Fibroblast of skin of right quadriceps (primary cell): ENCODE measurements around the gene DUSP22.
"Not testable (repeated sequence)": the region's sequence is repeated elsewhere in the genome, so short reads cannot be mapped to it uniquely, and the experiment has no call there.

Experiments used
- DNase-seq: peaks from one replicate; pipeline ENCODE4 v3.0.0-alpha.2; 2013

DUSP22 gene

DNA sequence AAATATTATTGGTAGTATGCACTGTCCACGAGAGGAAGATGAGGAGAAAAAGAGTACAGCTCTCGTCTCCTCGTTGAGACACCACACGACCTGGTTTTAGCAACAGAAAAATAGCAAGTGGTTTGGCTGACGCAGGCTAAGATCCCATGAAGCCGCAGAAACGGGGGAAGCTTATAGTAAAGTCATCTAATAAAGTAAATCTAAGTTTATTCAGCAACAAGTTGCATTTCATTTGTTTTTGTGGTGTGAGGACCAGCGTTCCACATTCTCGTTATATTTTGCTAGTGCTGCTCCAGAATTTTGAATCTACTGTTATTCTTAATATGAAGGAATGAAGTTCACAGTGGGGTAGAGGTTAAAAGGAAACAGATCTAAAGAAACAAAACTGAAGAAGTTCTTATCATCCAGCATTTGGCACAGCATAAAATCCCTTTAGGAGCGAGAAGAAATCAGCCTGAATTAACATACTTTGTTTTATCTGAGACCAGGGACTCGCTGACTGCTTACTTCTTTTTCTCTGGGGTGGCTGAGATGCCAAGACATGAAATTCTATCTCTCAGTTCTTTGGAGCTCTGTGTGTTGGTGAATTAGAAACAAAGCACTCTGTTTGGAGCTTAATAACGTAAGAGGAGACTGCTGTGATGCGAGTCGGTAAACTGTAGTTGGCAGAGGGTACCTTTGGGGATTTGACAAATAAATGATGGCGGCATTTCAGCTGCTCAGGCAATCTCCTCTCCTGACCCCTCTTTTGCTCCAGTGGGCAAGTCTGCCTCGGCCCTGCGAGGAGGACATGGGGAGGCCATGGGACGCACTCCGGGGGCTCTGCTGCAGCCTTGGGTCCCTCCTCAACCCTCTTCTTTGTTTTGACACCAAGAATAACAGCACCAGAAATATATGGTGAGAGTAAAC lies 74.4 kb downstream of the DUSP22 start:
- no peak for DNase-seq

DNA sequence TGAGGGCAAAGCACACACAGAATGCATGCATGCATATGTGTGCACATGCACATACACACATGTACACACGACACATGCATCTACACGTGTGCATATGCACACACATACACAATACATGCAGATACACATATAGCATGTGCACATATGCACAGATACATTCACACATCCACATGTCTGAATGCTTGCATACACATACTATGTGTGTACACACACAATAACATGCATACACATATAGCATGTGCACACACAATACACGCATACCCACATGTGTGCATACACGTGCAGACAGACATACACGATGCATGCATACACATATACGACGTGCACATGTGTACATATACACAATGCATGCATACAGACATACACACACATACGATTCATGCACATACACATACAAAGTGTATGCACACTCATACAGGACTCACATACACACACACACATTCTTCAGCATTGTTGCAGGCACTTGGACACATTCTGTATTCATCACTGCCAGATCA lies 75.1 kb downstream of the DUSP22 start:
- DNase-seq = no peak

DNA sequence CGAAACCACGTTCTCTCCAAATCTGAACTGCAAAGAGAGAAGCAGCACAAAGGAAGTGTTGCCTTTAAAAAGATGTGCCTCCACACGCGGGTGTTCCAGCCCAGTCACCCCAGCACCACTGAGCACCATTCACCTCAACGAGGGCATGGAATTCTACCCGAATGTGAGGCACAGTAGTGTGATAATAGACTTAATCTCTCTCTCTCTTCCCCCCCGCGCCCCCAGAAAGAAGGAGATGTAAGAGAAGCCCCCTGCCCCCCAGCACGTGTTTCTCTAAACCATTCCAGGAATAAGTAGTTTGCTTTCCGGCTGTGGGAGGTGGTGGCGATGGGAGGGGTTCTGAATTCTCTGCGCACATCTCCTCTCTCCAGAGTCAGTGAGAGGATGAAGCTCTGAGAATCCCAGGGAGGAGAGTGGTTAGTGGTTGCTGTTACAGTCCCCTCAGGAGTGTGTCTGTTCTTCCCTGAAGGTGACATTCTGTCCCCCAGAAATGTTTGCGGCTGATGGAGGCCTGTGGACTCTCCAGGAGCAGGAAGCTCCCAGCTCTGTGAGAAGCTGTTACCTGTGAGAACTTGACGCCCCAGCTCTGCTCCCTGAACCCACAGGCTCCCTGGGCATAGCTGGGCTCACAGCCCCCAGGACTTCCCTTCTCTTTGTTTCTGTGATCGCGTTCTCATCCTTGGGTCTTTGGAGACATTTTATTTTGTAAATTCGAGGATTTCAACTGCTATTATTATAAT lies 75.8 kb downstream of the DUSP22 start:
- DNase-seq = no peak

DNA sequence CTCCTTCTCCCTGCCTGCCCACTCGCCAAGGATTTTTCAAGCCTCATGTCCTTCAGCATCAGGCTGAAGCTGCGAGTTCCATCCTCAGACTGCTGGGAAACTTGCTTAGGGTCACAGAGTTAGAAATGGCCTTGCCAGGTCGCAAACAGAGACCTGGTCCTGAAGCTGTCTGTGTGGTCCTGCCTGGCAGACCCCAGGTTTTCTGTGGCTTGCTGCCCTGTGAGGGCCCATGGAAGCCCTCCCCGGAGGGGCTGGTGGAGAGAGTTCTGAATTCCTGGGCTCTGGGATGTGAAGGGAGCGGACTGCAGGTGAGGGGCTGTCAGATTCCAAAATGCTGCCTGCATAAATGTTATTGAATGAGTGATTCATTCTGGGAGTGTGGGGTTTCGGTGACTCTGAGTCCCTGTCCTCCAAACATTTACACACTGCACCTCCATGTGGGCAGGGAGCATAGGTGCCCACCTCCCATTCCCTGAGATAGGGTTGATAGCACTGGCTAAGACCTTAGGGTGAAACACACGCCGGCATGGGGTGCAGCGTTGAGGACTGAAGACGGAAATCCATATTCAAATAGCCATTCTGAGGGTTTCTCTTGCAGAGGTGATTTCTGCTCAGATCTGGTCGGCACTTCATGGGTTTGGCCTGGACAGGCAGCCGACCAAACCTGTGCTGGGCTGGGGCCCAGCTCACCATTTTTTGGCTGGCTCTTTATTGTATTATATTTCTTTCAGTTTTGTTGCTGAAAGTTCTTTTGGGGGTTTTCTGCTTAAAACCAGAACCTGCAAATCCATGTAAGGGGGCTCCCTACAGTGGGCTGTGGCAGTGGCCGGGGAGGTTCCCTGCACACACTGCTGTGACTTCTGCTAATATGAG lies 77.5 kb downstream of the DUSP22 start:
- DNase-seq = no peak

DNA sequence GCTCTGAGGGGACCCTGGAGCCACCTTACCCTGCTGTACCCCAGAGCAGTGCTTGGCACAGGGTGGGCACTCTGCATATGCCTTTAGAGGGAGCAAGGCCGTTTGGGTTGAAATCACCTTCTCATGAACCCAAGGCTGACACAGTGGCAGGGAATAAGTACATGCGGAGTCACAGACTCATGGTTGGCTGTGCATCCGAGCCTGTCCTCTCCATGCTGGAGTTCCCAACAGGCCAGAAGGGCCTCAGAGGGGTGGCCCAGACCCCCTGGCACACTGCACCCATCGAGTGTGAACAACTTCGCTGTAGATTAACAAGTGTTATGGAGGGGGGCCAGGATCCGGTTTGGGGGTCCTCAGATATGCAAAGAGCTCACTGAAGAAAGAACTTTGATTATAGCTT lies 78.3 kb downstream of the DUSP22 start:
- no peak for DNase-seq

DNA sequence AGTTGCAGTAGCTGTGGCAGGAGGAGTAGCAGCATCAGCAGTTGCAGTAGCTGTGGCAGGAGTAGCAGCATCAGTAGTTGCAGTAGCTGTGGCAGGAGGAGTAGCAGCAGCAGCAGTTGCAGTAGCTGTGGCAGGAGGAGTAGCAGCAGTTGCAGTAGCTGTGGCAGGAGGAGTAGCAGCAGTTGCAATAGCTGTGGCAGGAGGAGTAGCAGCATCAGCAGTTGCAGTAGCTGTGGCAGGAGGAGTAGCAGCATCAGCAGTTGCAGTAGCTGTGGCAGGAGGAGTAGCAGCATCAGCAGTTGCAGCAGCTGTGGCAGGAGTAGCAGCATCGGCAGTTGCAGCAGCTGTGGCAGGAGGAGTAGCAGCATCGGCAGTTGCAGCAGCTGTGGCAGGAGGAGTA lies 79.6 kb downstream of the DUSP22 start:
- DNase-seq = not testable (repeated sequence)

DNA sequence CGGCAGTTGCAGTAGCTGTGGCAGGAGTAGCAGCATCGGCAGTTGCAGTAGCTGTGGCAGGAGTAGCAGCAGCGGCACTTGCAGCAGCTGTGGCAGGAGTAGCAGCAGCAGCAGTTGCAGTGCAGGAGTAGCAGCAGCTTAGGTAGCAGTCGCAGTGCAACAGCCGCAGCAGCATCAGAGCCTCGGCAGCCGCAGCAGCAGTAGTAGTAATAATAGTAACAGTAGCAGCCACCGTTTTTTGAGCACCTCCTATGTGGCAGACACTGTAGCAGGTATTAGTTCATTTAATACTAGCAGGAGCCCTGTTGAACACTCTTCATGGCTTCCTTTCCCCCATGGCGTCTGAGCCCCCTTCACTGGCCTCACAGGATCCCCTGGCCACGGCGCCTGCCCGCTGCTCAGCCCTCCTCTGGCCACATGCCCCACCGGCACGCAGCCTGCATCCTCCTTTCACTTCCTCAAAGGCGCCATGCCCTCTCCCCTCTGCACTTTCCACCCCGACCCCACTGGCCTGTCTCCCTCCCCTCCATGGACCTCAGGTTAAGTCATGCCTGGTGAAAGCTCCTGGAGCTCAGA lies 80.1 kb downstream of the DUSP22 start:
- no peak for DNase-seq

DNA sequence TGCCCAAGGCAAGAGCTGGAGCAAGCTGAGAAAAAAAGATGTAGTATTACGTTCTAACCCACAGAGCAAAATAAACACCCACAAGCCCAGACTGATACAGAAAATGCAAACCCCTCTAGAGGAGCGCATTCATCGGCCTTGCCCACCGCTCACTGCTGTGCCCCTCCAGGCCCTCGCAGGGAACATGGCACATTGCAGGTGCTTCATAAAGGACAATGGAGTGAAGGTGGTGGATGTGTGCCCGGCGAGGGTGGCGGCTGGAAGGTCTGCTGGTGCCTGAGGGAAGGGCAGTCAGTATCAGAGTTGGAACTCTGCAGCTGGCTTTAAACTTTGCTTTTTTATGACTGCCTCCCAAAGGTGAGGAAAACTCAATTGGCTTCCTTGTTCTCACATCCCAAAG lies 80.7 kb downstream of the DUSP22 start:
- no peak for DNase-seq

DNA sequence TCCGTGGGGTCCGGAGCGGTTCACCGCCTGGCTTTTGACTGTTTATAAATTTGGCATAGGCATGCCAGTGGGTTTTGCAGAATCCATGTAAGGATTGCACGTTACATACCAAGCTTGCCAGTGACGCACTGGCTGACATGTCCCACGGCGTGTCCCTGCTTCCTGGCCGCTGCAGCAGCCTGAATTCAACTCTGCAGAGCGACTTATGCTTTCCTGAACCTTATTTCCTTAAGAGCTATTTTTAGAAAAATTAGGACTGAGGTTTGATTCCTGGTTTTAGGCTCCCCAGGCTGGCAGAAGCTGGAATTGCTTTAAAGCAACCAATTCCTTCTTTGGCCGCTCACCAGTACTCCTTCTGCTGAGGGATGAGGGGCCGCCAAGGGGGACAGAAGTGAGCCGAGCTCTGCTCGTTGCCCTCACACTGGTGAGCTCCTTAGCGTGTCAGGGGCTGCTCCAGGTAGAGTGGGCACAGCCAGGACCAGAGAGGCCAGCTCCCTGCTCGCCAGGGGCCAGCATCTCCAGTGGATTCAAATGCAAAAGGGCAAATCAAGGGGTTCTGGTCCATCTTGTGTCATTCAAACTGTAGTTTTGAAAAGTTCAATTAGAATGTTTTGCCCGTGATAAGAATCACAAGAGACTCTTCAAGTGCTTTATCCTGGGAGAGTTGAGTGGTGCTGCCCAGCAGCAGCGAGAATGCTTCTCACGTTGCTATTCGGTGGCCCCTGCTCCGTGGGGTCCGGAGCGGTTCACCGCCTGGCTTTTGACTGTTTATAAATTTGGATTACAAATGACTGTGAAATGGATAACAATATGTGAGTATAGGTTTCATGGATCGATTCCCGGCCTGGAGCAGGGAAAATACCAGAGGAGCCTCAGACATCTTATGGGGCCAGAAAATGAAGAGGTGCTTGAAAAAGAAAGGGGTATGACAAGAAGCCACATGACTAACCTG lies 81.8 kb downstream of the DUSP22 start:
- DNase-seq = peak; percentile 36

DNA sequence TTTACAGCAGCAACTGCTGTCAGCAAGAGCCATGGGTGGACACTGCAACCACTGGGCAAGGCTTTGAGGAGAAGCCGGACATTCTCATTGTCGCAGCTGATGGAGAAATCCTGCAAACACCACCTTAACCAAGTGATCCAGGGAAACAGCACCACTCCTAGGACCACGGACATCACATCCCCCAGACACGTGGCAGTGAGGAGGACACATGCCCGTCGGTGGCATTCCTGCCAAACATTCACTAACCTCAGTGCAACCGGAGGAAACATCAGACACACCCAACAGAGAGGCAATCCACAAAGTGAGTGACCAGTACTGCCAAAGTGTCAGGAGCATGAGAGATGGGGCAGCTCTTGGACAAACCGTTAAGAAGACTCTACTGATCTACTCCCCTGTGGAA lies 82.7 kb downstream of the DUSP22 start:
- DNase-seq = no peak

DNA sequence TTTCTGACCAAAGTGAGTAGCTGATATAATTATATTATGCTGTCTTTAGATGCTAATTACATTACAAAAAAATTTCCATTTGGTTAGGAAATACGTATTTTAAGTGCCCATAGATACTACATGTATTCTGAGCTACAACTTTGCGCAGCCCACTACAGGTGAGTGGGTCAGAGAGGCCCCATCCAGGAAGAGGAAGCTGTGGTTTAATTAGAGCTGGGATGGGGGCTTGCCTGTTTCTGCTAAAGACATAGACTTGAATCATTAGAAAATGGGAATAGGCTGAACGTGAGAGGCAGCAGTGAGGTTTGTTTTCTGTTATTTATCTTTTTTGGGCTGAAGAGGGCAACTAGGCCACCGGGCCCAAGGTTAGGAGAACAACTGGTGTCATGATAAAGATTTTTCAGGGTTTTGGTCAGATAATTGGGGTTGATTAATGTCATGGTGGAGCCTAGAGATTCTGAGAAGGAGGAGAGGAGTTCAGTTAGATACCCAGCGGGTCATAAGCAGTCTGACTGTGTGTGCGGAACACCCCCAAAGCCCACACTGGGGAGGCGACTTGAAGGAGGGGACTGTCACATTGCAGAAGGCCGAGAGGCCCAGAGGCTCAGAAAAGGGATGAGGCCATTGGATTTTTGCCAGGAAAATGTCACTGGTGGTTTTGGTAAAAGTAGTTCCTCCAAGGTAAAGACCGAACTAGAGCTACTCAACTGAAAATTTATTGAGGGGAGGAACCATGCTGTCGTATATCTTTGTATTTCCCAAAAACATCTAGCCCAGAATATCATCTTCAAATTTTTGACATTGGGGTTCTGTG lies 84.7 kb downstream of the DUSP22 start:
- no peak for DNase-seq

DNA sequence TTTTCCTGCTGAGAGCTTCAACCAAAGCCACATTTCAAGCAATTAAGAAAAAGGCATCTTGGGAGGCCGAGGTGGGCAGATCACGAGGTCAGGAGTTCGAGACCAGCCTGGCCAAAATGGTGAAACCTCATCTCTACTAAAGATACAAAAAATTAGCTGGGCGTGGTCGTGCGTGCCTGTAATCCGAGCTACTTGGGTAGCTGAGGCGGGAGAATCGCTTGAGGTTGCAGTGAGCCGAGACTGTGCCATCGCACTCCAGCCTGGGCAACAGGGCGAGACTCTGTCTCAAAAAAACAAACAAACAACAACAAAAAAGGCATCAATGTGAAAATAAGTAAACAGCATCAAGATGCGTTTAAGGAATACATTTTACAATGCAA lies 85.3 kb downstream of the DUSP22 start:
- DNase-seq = not testable (repeated sequence)

DNA sequence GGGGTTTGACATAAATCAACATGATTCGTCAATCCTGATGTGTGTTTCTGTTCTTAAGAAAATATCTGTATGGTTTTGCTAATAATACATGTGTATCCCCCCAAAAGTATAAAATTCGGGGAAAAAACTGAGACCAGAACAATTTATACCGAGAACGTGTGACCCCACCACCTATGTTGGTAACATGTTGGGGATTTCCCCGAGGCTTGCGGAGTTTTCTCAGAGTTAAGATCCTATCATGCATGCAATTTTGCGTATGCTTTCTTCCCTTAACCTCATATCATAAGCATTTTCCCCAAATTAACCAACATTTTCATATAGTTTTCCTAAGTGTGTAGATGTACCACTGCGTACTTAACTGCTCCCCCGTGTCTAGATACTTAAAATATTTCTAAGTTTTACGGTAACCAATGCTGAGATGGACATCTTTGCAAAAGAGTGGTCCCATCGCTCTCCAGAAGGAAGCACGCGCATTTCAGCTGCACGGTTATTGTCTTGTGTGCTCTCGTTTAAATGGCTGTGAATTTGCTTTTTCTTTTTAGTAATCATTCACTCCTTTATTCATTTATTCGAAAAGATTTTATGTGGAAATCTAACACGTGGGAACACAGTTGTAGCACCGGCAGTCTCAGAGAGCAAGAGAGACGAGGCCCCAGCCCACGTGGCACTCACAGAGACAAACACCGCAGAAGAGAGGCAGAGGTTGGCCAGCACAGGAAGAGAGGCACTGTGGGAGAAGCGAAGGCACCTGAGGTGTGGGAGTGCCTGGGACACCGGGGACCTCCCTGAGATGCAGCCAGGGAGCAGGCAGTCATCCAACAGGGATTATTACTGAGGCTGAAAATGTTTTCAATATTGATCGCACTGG lies 86.0 kb downstream of the DUSP22 start:
- DNase-seq = no peak

DNA sequence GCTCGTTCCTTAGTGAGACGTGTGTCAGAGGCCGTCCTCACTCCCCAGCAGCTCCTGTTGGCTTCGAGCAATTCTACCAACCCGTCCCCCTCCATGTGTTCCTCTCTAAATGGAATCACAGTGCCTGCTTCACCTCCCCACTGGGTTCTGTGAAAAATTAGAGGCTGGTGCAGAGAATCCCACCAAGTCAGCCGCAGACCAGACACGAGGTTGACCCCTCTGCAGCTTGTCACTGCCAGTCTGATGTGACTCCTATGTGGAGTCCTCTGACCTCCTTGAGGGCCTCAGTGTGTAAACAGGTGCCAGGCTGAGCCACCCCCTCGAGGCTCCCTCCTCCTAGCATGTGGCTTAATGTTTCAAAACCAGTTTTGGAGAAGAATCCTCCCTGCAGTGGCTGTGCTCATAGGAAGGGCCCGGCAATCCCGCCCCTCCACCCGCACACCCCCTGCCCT lies 86.7 kb downstream of the DUSP22 start:
- no peak for DNase-seq

DNA sequence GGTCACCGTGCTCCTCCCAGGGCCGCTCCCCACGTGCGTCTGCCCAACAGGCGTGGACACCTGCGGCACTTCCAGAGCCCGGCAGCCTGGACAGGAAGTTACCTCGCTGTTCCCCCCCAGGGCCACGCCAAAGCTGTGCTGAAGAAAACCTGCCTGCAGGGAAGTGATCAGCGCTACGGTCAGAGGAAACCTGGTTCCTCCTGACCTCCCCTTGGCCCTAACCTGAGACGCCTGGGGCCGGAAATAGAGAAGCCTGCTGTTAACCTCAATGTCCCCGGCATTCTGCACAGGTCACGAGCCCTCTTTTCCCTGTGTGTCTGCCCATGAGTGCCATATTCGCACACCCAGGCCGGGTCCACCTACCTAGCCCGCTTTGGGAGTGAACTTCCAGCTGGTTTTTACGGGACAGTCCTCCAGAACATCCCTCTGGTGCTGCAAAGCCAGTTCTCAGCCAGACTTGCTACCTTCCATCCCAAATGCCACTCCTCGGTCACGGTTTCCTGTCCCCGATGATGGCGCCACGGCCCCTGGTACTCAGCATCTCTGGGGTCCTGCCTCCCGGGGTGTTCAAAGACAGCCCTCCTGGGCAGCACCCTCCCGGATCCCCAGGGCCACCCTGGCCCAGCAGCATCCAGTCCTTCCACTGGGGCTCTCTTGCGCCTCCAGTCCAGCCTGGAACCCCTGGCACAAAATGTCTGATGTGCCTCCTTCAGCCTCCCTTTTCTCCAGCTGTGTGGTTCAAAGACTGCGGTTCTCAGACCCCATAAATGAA lies 87.3 kb downstream of the DUSP22 start:
- DNase-seq = no peak

DNA sequence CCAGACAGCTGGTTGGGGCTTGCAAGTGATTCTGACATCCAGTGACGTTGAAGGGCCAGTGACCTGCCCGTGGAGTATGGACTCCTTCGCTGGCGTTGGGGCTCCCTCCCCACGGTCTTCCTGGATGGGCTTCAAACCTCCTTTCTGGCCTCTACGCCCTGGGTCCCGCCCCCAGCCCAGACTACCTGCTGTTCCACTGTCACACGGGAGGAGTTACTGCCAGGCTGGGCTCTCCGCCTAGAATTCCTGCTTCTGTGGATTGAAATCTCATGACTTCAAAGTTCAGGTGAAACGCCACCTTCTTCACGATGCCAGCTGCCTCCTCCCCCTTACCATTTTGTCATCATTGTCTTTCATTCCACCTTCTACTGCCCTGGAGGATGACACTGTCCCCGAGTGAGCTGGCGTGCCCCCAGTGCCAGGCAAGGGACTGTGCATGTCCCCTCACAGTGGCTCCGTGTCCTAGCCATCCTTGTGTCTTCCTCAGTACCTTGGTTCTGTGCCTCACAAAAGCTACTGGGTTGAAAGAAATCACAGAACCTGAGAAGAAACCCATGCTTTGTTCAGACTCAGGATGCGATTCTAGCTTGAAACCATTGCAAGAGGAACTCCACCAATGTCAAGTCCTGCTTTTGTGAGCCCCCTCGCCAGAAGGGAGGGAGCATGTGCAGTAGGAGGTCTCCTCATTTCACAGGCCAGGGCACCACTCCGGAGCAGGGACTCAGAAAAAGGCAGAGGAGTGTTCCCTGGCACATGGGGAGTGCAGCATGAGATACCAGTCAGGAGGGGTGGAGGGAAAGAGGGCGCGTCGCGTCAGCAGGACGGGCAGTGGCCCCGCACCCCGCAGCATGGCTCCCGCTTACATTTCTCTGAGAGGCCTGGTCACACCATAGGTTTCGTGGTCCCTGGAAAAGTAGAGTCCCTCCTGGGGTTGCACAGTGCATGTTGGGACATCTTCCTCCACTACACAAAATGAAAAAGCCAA lies 88.2 kb downstream of the DUSP22 start:
- no peak for DNase-seq

DNA sequence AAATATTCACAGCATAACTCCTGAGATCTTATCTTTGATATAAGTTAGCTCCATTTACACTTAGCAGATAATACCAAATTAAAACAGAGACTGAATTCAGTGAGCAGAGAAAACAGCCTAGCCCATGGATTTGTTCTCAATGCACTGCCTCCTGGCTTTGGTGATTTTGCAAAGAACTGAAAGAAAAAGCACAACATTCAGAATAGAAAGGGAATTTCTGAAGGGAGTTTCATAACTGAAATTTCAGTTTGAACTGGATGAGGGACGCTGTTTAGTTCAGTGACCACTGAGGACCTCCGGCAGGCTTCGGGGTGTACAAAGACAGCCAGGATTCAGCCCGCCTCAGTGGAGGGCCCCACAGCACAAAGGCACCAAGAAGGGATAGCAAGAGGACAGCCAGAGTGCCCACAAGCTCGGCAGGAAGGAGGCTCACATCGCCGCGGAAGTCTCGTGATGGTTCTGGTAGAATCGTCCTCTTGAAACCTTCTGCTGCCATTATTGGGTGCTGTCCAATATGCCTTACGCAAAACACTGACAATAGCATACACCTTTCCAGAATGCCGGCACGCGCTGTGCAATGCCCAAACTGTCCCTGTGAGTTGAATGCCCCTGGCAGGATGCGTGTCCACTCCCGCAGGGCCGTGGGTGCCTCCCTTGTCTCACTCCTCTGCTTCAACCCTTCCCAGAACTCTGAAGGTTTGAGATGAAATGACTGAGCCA lies 89.6 kb downstream of the DUSP22 start:
- no peak for DNase-seq
